Left cardiac atrium (tissue), 4 donors: ENCODE data around the gene FBXO41. TPM values are rescaled to one million over a fixed set of nuclear protein-coding genes. Genes with fewer than 3 reads are reported as not detected.

Experiments used
- ATAC-seq, 2 donors: fragments of 200-7000 bp; cut with Tn5 transposase; one replicate each; pipeline ENCODE4 v1.9.1; 2020; ENCODE audit warnings: mild to moderate bottlenecking in 2 of 2, moderate library complexity in 2 of 2
- DNase-seq: peaks from one replicate; pipeline ENCODE4 v3.0.0-alpha.2; 2020
- intact Hi-C, 2 donors: fragments of 100-400 bp; cut with DNase I; formaldehyde crosslinking; loops; one replicate each; pipeline versions ENCODE4 v1.14.1 to v1.15.1; 2022 to 2023
- total RNA-seq, 2 donors: library from RNA; stranded (reverse); fragmentation: NEBNext Ultra II Directional; extraction: Animal tissue kit (Norgen Biotek cat#: 25700); gene quantifications; one replicate each; pipeline ENCODE4 v1.2.1, GENCODE V29; 2021
- donor health status: DM: no; HTN: yes; CAD: no.
- donor health status: DM: no; HTN: yes; CAD: no; lungs with severe emphysema.
- donor health status: DM: yes; HTN: yes; CAD: no.
- donor health status: Dilated cardiomyopathy.

Gene FBXO41
- total RNA-seq, 2 donors from 2014 or later: 2.0 to 2.3 TPM

GRCh38 chr2:73291461-73292315 is 7.4 kb upstream of the FBXO41 start:
- intact Hi-C loops: no loop called here
- ATAC-seq (no peak), DNase-seq (no peak)

DNA sequence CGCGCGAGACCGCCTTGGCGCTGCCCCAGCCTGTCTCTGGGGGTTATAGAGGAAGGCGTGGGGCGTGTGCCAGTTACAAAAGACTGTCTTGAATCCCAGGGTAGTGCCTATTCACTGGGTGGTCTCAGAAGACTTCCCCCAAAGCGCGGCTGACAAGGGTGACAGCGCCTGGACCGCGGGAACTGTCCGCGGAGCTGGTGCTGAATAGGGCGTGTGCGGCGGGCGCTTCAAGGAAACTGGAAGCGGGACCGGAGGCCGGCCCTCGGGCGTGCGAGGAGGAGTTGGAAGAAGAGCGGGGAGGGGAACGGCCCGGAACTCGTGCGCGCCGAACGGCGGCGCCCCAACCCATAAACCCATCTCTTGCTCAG is 6.8 kb upstream of the FBXO41 start:
- intact Hi-C loops: no loop called here
- ATAC-seq (peak; percentile 56 to 76), DNase-seq (peak; percentile 63)

- DNase-seq (no peak), ATAC-seq (no peak)
- intact Hi-C loops: no loop called here
Observed at GRCh38 chr2:73290049-73290839, 6.0 kb upstream of the FBXO41 start.

- no peak for DNase-seq
- intact Hi-C loops: no loop called here
- ATAC-seq: no peak
Observed at GRCh38 chr2:73289304-73289703, 5.0 kb upstream of the FBXO41 start.

- ATAC-seq: no peak
Observed at GRCh38 chr2:73286134-73286655, 1.9 kb upstream of the FBXO41 start.

DNA sequence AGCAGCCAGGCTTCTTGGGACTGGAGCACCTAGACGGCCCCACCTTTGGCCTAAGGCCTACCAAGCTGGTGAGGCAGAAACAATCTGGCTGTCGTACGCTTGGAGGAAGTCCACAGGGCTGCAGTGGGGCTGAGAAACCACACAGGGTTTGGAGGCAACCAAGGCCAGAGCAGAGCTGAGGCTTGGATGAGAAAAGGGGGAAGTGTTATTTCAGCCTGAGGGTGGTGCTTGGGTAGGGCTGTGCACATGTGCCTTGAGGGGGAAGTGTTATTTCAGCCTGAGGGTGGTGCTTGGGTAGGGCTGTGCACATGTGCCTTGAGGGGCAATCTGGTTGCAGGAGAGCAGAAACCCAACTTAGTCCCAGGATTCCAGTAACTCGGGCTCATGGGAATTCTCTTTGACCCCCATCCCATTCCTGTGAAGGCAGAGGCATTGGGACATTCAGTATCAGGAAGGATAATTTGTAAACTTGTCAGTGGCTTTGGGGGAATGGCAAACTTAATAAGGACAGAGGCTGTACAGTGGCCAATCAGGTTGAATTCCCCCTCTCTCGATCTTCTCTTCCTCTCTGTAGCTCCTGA is 971 bp upstream of the FBXO41 start:
- intact Hi-C loops: no loop called here
- no peak for DNase-seq
- peak; percentile 47 to 66 for ATAC-seq

More at GRCh38 chr2:73286134-73286655, 1.9 kb upstream of the FBXO41 start:
- intact Hi-C loops: no loop called here
- no peak for DNase-seq

- intact Hi-C loops: no loop called here
- DNase-seq: no peak
- peak; percentile 23 to 45 for ATAC-seq
Observed at GRCh38 chr2:73283545-73284295, 558 bp downstream of the FBXO41 start.

DNA sequence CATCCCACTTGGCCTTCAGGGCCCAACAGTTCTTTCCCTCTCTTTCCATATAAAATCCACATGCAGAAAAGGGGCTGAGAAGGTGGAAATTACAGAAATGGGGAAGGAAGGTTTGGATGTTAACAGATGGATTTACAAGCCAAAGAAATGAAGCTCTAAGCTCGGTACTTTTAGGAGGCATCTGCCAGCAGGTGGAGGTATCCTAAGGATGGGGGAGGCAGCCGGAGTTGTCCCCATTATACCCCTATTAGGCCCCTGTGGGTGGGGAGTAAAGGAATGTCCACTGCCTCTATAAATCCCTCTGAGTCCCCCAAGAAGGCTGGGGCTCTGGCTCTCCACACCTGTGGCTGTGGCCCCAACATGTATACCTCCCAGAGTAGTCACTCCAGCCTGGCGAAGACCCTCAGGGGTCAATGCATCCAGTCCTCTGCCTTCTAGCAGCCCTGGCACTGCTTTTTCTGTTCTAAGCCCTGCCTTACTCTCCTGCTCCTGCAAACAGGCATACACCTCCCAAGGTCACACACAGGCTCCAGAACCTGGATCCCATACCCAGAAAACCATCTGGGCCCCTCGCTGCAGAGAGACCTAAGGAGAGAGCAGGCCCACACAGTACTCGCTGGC is 1.2 kb downstream of the FBXO41 start:
- intact Hi-C loops: no loop called here
- ATAC-seq (no peak), DNase-seq (no peak)

DNA sequence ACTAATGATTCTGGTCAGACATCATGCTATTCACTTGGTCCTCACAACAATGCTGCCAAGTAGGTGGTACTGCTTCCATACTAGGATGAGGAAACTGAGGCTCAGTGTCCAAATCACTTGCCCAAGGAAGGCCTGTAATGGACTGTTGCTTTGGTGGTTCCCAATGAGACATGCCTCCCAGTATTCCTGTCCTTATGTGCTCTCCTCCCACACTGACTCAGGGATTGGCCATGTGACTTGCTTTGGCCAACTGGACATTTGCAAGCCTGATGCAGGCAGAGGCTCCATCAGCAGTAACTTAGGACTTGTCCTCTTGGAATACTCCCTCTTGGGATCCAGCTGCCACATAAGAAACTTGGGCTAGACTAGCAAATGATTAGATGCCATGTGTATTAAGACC is 3.0 kb downstream of the FBXO41 start:
- ATAC-seq (no peak), DNase-seq (no peak)
- intact Hi-C loops: no loop called here

- ATAC-seq (no peak), DNase-seq (no peak)
- intact Hi-C loops: no loop called here
Observed at GRCh38 chr2:73279852-73280251, 4.4 kb downstream of the FBXO41 start.

GRCh38 chr2:73272270-73272669 is 12.0 kb downstream of the FBXO41 start:
- DNase-seq (no peak), ATAC-seq (no peak)

GRCh38 chr2:73269686-73270465 is 14.4 kb downstream of the FBXO41 start:
- intact Hi-C loops: no loop called here
- DNase-seq (no peak), ATAC-seq (no peak)

More at GRCh38 chr2:73272270-73272669, 12.0 kb downstream of the FBXO41 start:
- intact Hi-C loops: no loop called here

- DNase-seq (no peak), ATAC-seq (peak; percentile 13 to 38)
- intact Hi-C loops: no loop called here
Observed at GRCh38 chr2:73268830-73269685, 15.2 kb downstream of the FBXO41 start.

DNA sequence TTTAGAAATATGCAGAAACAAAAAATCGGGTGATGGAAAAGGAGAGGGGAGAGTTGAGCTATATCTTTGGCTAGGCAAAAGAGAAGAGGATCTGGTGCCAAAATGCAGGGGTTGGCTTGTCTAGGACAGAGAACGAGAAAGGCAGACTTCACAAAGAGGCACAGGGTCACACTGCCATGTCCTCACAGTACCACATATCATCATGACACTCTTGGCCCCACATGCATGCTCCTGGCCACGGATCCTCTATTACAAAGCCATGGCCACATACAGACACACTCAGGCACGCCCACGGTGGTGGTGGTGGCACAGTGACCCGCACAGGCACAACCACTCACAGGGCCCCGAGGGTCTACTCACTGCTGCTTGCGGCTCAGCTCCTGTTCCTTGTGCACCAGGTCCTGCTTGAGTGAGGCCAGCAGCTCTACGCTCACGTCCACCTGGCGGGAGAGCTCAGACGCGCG is 15.9 kb downstream of the FBXO41 start:
- DNase-seq (no peak), ATAC-seq (no peak)
- intact Hi-C loops: no loop called here

DNA sequence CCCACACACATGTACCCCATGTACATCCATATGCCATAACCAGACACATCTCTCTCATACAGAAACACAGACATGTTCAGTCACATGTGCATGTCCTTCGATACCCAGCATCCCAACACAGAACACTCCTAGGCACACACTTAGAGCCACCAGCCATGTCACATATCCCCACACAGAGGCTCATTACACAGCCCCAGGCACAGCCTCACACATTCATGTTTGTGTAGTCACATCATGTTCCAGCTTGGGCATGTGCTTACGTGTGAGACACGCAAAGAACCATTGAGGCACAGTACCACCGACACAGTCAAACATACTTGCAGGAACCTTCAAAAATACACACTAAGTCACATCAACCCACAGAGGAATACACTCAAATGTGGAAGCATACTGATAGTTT is 17.3 kb downstream of the FBXO41 start:
- ATAC-seq (no peak), DNase-seq (no peak)
- intact Hi-C loops: no loop called here

GRCh38 chr2:73266061-73266901 is 18.0 kb downstream of the FBXO41 start:
- intact Hi-C loops: no loop called here
- ATAC-seq: no peak
- no peak for DNase-seq
